Endothelial cell of hepatic sinusoid (primary cell): ENCODE results near the gene AGAP2.
"Not testable (repeated sequence)": the region's sequence is repeated elsewhere in the genome, so short reads cannot be mapped to it uniquely, and the experiment has no call there.

Experiments
- in situ Hi-C: cut with HindIII; loops from 2 replicates; pipeline ENCODE4 v1.10.0; 2017; ENCODE audit warnings: low sequenced_read_pairs

Gene AGAP2

DNA sequence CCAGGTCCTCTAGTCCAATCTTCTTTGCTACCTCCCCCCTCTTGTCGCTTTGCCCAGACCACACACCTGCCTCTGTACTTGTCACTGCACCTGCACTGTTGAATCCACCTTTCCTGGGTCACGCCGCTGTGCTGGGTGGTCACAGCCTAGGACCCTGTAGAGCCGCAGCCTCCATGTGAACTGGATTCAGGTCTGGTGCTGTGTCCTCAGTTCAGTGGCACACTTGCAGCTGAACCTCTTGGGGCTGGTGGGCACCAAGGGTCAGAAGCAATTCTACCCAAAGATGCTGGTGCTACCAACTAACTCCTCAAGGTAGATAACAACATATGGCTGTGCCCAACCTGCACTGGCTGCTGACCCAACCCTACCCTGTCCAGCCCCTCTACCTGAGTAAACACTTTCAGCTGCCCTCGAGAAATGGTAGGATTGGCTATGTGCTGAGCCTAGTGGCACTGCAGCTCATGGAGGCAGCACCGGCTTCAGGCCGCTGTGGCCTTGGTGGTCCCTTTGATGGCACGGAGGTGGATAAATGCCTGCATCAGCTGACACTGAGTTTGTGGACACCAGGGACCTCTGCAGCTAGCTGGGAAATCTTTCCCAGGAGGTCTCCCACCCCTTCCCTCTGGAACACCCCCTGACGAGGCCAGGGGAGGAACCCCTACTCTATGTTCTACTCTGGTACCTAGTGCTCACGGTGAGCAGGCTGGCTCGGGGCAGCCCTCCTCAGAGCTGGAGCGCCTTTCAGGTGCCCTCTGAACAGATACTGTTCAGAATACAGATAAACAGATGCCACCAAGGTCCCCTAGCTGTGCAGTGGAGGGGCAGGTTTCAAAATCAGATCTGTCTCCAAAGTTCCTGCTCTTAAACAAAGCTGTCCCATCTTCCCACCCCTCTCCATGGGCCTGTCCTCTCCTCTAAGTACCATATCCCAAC is 14.3 kb downstream of the AGAP2 start:
- in situ Hi-C loops: no loop called here

DNA sequence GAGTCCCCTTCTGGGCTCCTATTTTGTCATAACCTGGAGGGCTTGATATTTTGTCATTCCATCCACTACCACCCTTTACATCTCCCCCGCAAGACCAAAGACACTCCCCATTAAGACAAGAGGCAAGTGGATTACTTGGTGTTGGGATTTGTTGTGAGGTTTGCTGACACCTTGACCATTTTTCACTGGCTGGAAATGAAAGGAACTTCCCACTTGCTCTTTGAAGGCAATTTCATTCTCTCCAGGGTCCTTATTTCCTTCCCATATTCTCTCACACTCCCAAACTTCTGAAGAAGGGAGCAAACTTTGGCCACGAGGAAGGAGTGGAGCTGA is 14.9 kb downstream of the AGAP2 start:
- in situ Hi-C loops: no loop called here

- in situ Hi-C loops: no loop called here
Measured at GRCh38 chr12:57722716-57723629, 15.6 kb downstream of the AGAP2 start.

- in situ Hi-C loops: not testable (repeated sequence)
Measured at GRCh38 chr12:57721846-57722608, 16.5 kb downstream of the AGAP2 start.

- in situ Hi-C loops: no loop called here
Measured at GRCh38 chr12:57720606-57721595, 17.6 kb downstream of the AGAP2 start.

GRCh38 chr12:57719777-57720605 is 18.6 kb downstream of the AGAP2 start:
- in situ Hi-C loops: no loop called here

DNA sequence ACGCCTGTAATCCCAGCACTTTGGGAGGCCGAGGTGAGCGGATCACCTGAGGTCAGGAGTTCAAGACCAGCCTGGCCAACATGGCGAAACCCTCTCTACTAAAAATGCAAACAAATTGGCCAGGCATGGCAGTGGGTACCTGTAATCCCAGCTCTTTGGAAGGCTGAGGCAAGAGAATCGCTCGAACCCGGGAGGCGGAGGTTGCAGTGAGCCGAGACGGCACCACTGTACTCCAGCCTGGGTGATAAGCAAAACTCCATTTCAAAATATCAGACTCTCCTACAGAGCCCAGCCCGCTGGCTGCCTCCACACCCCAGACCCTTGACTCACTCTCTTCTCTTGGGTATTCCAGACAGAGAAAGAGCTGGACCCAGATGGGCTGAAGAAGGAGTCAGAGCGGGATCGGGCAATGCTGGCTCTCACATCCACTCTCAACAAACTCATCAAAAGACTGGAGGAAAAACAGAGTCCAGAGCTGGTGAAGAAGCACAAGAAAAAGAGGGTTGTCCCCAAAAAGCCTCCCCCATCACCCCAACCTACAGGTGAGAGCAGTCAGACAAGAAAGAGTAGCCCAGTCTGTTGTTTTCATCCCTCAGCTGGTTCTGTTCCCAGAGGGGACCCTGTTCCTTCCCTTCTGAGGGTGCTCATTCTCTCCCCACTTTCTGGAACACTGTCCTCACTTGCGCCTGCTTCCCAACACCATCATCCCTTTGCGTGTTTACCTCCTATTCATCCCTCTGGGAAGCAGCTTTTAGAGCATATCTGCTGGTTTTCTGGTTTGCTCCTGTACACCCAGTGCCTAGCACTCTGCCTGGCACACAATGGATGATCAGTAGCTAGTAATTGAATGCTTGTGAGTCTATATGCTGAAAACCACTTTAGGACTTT is 19.7 kb downstream of the AGAP2 start:
- in situ Hi-C loops: no loop called here

GRCh38 chr12:57717846-57718640 is 20.5 kb downstream of the AGAP2 start:
- in situ Hi-C loops: no loop called here

- in situ Hi-C loops: no loop called here
Measured at GRCh38 chr12:57717131-57717530, 21.4 kb downstream of the AGAP2 start.

- in situ Hi-C loops: no loop called here
Measured at GRCh38 chr12:57716305-57716704, 22.2 kb downstream of the AGAP2 start.

GRCh38 chr12:57715786-57716185 is 22.8 kb downstream of the AGAP2 start:
- in situ Hi-C loops: no loop called here

- in situ Hi-C loops: not testable (repeated sequence)
Measured at GRCh38 chr12:57715036-57715748, 23.4 kb downstream of the AGAP2 start.

DNA sequence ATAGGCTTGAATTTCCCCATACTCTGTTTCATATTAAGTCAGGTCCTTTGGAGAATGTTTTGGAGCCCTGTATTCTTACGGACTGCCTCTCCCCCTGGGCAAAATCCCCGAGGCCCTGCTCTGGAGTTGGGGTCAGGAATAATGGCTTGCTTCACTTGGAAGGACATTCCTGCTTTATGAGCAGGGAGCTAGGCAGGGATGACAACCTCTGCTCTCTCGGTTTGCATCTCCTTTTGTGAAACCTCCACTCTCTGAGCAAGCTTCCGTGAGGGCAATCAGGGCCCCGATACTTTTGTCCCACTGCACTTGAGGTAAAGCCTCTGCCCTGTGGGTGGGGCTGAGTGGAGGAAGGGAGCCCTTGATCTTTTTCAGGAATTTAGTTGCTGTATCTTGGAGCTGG is 25.3 kb downstream of the AGAP2 start:
- in situ Hi-C loops: no loop called here

GRCh38 chr12:57712701-57713100 is 25.8 kb downstream of the AGAP2 start:
- in situ Hi-C loops: no loop called here

- in situ Hi-C loops: no loop called here
Measured at GRCh38 chr12:57708296-57708695, 30.2 kb downstream of the AGAP2 start.

GRCh38 chr12:57707250-57707649 is 31.3 kb downstream of the AGAP2 start:
- in situ Hi-C loops: no loop called here
